Endothelial cell of umbilical vein (primary cell): ENCODE data around the gene BLACAT1. TPM values are rescaled to one million over a fixed set of nuclear protein-coding genes. Genes with fewer than 3 reads are reported as not detected.

Experiments
- BruUV-seq: library from RNA; stranded (reverse); fragments of 400-500 nt; replicated peaks from 2 replicates; lab custom pipeline; 2021; lab: Mats Ljungman, UMichigan
- CTCF ChIA-PET: fragments of 300-600, 350-600 bp; sonication (Branson Sonifier 250); formaldehyde crosslinking; loops from one replicate; lab custom pipeline; 2021; ENCODE audit warnings: antibody characterized with exemption, inconsistent platforms; lab: Charles Lee
- POLR2A ChIA-PET: fragments of 300-600, 350-600 bp; sonication (Branson Sonifier 250); formaldehyde crosslinking; loops from one replicate; lab custom pipeline; 2021; ENCODE audit warnings: antibody characterized with exemption, inconsistent platforms; lab: Charles Lee
- DNase-seq: peaks from one replicate; pipeline ENCODE4 v3.0.0-alpha.2; 2011; ENCODE audit warnings: low read depth, low spot score
- FAIRE-seq: peaks from 2 replicates; lab custom pipeline; 2011; peaks lifted over from hg19 to GRCh38; lab: Jason Lieb, UNC
- H2AFZ ChIP-seq: 2 replicates; pipeline ENCODE4 v1.6.0; 2012; ENCODE audit warnings: low read depth, low read length, control low read depth, inconsistent platforms
- H3K27ac ChIP-seq: 2 replicates; pipeline ENCODE4 v1.5.1; 2011; ENCODE audit warnings: low read depth, mild to moderate bottlenecking, control low read depth, low read length, moderate library complexity; ENCODE audit not compliant: insufficient read depth
- H3K27me3 ChIP-seq, 2 experiments: 2 replicates each; pipeline versions ENCODE4 v1.6.0 to v1.6.1; 2011; ENCODE audit warnings: low read length in 2 of 2, mixed read lengths in 1 of 2; ENCODE audit not compliant: control insufficient read depth in 2 of 2, insufficient read depth in 2 of 2
- H3K36me3 ChIP-seq, 2 experiments: 2 replicates in 1 of 2; 3 replicates in 1 of 2; pipeline ENCODE4 v1.5.1; 2011; ENCODE audit warnings: low read length in 2 of 2, mild to moderate bottlenecking in 1 of 2, moderate library complexity in 1 of 2; ENCODE audit not compliant: control insufficient read depth in 2 of 2, insufficient read depth in 2 of 2; ENCODE audit errors: extremely low read depth in 1 of 2
- H3K4me1 ChIP-seq: 3 replicates; pipeline ENCODE4 v1.5.1; 2011; ENCODE audit warnings: mild to moderate bottlenecking, low read length; ENCODE audit not compliant: control insufficient read depth, insufficient read depth; ENCODE audit errors: extremely low read depth
- H3K4me2 ChIP-seq: 2 replicates; pipeline ENCODE4 v1.6.1; 2011; ENCODE audit warnings: low read length, control low read depth, mixed read lengths; ENCODE audit not compliant: insufficient read depth
- H3K4me3 ChIP-seq, 3 experiments: fragments of 200-600 bp in 1 of 3; sonication (generic), shearing (Covaris generic) in 1 of 3; replicated peaks in 1 of 3; 2 replicates each; pipeline ENCODE4 v1.5.1; 2011 to 2016; ENCODE audit warnings: control low read depth in 3 of 3, low read length in 3 of 3, mild to moderate bottlenecking in 2 of 3, inconsistent platforms in 1 of 3, low read depth in 1 of 3, moderate library complexity in 1 of 3; ENCODE audit not compliant: insufficient read depth in 1 of 3
- H3K79me2 ChIP-seq: 2 replicates; pipeline ENCODE4 v1.6.0; 2012; ENCODE audit warnings: low read length, inconsistent platforms; ENCODE audit not compliant: control insufficient read depth, insufficient read depth
- H3K9ac ChIP-seq: replicated peaks from 2 replicates; pipeline ENCODE3; 2011; ENCODE audit warnings: low read length, control low read depth; ENCODE audit not compliant: insufficient read depth; ENCODE audit errors: extremely low read depth
- H3K9me1 ChIP-seq: replicated peaks from 3 replicates; pipeline ENCODE4 v1.6.0; 2011; ENCODE audit warnings: mild to moderate bottlenecking, low read length; ENCODE audit not compliant: control insufficient read depth, insufficient read depth; ENCODE audit errors: extremely low read depth
- H3K9me3 ChIP-seq: replicated peaks from 2 replicates; pipeline ENCODE4 v1.5.1; 2012; ENCODE audit warnings: low read length, inconsistent platforms; ENCODE audit not compliant: control insufficient read depth, insufficient read depth
- H4K20me1 ChIP-seq: replicated peaks from 2 replicates; pipeline ENCODE3; 2011; ENCODE audit warnings: mild to moderate bottlenecking, low read length; ENCODE audit not compliant: control insufficient read depth, insufficient read depth; ENCODE audit errors: extremely low read depth
- CTCF ChIP-seq, 2 donors: IDR thresholded peaks; 1 replicate in 1 of 2; 2 replicates in 1 of 2; pipeline ENCODE4 v1.5.1; 2011; ENCODE audit warnings: low read length in 2 of 2, mild to moderate bottlenecking in 2 of 2, moderate library complexity in 2 of 2, control low read depth in 1 of 2, inconsistent platforms in 1 of 2, low read depth in 1 of 2; ENCODE audit not compliant: insufficient read depth in 1 of 2; ENCODE audit errors: extremely low read depth in 1 of 2
- EZH2 ChIP-seq: IDR thresholded peaks from 2 replicates; pipeline ENCODE4 v1.6.1; 2012; ENCODE audit warnings: borderline replicate concordance, low read depth, mild to moderate bottlenecking, moderate library complexity, low read length, inconsistent platforms; ENCODE audit not compliant: severe bottlenecking
- FOS ChIP-seq: IDR thresholded peaks from 2 replicates; pipeline ENCODE4 v1.6.1; 2011; ENCODE audit warnings: mild to moderate bottlenecking, low read length, moderate library complexity, borderline replicate concordance; ENCODE audit not compliant: insufficient read depth
- GATA2 ChIP-seq: IDR thresholded peaks from 2 replicates; pipeline ENCODE4 v1.7.0; 2011; ENCODE audit warnings: low read depth, mild to moderate bottlenecking, moderate library complexity, mixed read lengths, low read length; ENCODE audit not compliant: insufficient read length, insufficient read depth
- JUN ChIP-seq: IDR thresholded peaks from 2 replicates; pipeline ENCODE4 v1.6.1; 2011; ENCODE audit warnings: borderline replicate concordance, low read depth; ENCODE audit not compliant: insufficient read length, insufficient read depth
- MAX ChIP-seq: IDR thresholded peaks from 2 replicates; pipeline ENCODE4 v1.6.1; 2011; ENCODE audit not compliant: insufficient read depth, insufficient read length
- MYC ChIP-seq: IDR thresholded peaks from one replicate; pipeline ENCODE4 v1.6.1; 2011; ENCODE audit warnings: mild to moderate bottlenecking, low read depth, low read length
- POLR2A ChIP-seq: IDR thresholded peaks from 2 replicates; pipeline ENCODE4 v1.6.1; 2012; ENCODE audit warnings: low read depth, mild to moderate bottlenecking, control low read depth, low read length
- POLR2AphosphoS5 ChIP-seq: IDR thresholded peaks from 2 replicates; pipeline ENCODE4 v1.6.1; 2012; ENCODE audit warnings: low read depth, mild to moderate bottlenecking, control low read depth, low read length, moderate library complexity; ENCODE audit not compliant: insufficient read depth
- dilution Hi-C: fragments of 300-500 bp; cut with MboI; formaldehyde crosslinking; loops from one replicate; pipeline ENCODE4 v1.15.0; 2019; ENCODE audit warnings: low sequenced_read_pairs; ENCODE audit not compliant: extremely low pct_ligation_motif_present
- intact Hi-C: fragments of 100-400 bp; cut with micrococcal nuclease; formaldehyde crosslinking; loops from one replicate; pipeline ENCODE4 v1.10.0; 2022
- polyA plus RNA-seq, 4 experiments: library from polyadenylated mRNA; depleted of rRNA in 3 of 4; stranded (reverse) in 3 of 4; unstranded in 1 of 4; fragments of >200 nt; gene quantifications; 2 replicates each; pipeline versions ENCODE4 v1.2.1 to v1.2.3, GENCODE V29; 2011 to 2012; ENCODE audit warnings: missing spikeins in 1 of 4
- total RNA-seq: library from RNA; stranded (reverse); gene quantifications from 2 replicates; pipeline ENCODE4 v1.2.3, GENCODE V29; 2021

BLACAT1 gene
- total and polyA plus RNA-seq, 2 donors (not counting 3 experiments of a cell fraction or from before 2014, with no cell fraction given) = not detected

DNA sequence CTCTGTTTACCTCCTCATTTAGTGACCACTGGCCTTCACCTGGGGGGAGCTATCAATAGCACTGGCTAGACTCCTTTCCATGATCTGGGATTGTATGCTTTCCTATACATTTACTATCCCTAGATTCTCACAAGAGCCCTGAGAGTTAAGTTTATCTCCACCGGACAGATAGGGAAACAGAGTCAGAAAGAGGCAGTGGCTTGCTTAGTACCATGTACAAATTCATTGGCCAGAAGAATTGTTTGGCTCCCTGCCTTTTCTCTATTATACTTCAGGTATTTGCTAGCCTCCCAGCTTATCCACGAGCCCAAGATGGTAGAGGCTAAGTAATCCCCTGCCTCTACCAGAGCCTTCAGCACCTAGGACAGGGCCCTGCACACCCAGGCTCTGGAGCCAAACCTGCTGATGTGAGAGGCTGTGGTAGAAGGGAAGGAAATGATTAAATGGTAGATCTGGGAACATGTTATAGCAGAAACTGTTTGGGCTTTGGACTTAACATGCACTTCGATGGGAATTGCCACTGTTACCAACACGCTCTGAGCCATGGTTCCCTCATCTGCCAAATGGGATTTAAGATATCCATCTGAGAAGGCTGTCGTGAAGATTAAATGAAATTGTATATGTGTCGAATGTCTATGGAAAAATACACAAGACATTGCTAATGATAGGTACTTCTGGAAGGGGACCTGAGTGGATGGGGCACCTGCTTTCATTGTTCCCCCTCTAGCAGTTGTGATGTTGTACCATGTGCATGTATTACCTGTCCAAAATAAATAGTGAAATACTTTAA lies 3.1 kb upstream of the BLACAT1 start:
- Histone ChIP-seq H3K4me3 (no peak overlapping the region), H3K9ac (no peak overlapping the region), H3K36me3 (no peaks in the 10 kb centered on the region), H3K27ac (no peak overlapping the region), H2AFZ (no peak overlapping the region), H3K79me2 (no peaks in the 10 kb centered on the region), H3K27me3 (peaks cover 42 to 45% of the 10 kb centered on the region in 2 experiments), H3K9me3 (no peaks in the 10 kb centered on the region), H3K4me2 (no peak overlapping the region), H3K4me1 (no peaks in the 10 kb centered on the region), H4K20me1 (no peaks in the 10 kb centered on the region), H3K9me1 (no peaks in the 10 kb centered on the region)
- CTCF ChIA-PET = interaction anchor here (1.1 to 1.6 kb wide), 3 partner anchors 20 to 105 kb away, joined by 4 to 7 read pairs (median 5); no protein-coding TSS in a partner anchor
- intact Hi-C loops = no loop called here
- POLR2A ChIA-PET = no interaction called here
- FAIRE-seq (peak; percentile 80), DNase-seq (peak; percentile 56)
- no TSS peak for BruUV-seq
- TF ChIP-seq POLR2AphosphoS5 (no peak), MAX (no peak), CTCF (IDR thresholded peaks at IDR 0.05; ENCODE audit: extremely low read depth in 1 of 2, insufficient read depth in 1 of 2, low read depth in 1 of 2, low read length in 2 of 2) (no peak), GATA2 (no peak), POLR2A (no peak), FOS (no peak), JUN (no peak), EZH2 (no peak), MYC (no peak)
- dilution Hi-C loops = no loop called here
